Esophagus squamous epithelium (tissue), 4 donors: ENCODE measurements around the gene ROM1.

Source experiments
- POLR2A ChIP-seq, 4 donors: fragments of 450-650 bp; IDR thresholded peaks; one replicate each; pipeline ENCODE4 v1.6.1; 2017; ENCODE audit warnings: antibody characterized with exemption in 4 of 4, mild to moderate bottlenecking in 4 of 4, moderate library complexity in 3 of 4
- TF ChIP-seq, protein P1 (sequence below), 6 experiments: fragments of 450-650 bp in 4 of 6; fragments of 200-600 bp in 2 of 6; sonication (generic) in 2 of 6; IDR thresholded peaks; one replicate each; pipeline ENCODE4 v1.5.1; 2016 to 2019; ENCODE audit warnings: antibody characterized with exemption in 6 of 6, mild to moderate bottlenecking in 4 of 6, moderate library complexity in 4 of 6

GRCh38 chr11:62607714-62608113 lies 5.3 kb upstream of the ROM1 start:
- TF ChIP-seq POLR2A (IDR thresholded peaks at IDR 0.05) = no peak
- TF ChIP-seq, protein P1, sequence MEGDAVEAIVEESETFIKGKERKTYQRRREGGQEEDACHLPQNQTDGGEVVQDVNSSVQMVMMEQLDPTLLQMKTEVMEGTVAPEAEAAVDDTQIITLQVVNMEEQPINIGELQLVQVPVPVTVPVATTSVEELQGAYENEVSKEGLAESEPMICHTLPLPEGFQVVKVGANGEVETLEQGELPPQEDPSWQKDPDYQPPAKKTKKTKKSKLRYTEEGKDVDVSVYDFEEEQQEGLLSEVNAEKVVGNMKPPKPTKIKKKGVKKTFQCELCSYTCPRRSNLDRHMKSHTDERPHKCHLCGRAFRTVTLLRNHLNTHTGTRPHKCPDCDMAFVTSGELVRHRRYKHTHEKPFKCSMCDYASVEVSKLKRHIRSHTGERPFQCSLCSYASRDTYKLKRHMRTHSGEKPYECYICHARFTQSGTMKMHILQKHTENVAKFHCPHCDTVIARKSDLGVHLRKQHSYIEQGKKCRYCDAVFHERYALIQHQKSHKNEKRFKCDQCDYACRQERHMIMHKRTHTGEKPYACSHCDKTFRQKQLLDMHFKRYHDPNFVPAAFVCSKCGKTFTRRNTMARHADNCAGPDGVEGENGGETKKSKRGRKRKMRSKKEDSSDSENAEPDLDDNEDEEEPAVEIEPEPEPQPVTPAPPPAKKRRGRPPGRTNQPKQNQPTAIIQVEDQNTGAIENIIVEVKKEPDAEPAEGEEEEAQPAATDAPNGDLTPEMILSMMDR (IDR thresholded peaks at IDR 0.05) = no peak
